ENCODE results near the gene PPP1R27.

DNA sequence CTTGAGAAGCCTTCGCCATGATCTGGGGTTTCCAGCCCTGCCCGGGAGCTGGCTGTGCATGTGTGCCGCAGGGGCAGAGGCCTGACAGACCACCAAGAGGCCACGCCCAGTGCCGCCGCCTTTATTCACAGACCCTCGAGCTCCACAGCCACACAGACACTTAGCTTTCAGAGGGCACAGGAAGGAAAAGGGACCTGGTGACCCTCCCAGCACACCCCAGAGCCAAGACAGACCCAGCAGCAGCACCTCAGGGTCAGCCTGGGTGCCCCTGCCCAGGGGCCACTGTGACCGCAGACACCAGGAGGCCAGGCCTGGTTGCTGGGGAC, 12.6 kb downstream of the PPP1R27 start:
- TF ChIP-seq, protein P1, sequence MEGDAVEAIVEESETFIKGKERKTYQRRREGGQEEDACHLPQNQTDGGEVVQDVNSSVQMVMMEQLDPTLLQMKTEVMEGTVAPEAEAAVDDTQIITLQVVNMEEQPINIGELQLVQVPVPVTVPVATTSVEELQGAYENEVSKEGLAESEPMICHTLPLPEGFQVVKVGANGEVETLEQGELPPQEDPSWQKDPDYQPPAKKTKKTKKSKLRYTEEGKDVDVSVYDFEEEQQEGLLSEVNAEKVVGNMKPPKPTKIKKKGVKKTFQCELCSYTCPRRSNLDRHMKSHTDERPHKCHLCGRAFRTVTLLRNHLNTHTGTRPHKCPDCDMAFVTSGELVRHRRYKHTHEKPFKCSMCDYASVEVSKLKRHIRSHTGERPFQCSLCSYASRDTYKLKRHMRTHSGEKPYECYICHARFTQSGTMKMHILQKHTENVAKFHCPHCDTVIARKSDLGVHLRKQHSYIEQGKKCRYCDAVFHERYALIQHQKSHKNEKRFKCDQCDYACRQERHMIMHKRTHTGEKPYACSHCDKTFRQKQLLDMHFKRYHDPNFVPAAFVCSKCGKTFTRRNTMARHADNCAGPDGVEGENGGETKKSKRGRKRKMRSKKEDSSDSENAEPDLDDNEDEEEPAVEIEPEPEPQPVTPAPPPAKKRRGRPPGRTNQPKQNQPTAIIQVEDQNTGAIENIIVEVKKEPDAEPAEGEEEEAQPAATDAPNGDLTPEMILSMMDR (IDR thresholded peaks at IDR 0.05; ENCODE audit: low read depth, low read length) = no peak
- TF ChIP-seq POLR2A (IDR thresholded peaks at IDR 0.05; ENCODE audit: extremely low read depth, insufficient read length) = no peak
- TF ChIP-seq, protein P2, sequence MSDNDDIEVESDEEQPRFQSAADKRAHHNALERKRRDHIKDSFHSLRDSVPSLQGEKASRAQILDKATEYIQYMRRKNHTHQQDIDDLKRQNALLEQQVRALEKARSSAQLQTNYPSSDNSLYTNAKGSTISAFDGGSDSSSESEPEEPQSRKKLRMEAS (IDR thresholded peaks at IDR 0.05; ENCODE audit: low read depth, low read length) = no peak
